HCT116 (cell line): ENCODE results near the gene MS4A4E. TPM values are rescaled to one million over a fixed set of nuclear protein-coding genes. Genes with fewer than 3 reads are reported as not detected.

Source experiments
- ATAC-seq: fragments of 200-7000 bp; cut with Tn5 transposase; 2 replicates; pipeline ENCODE4 v1.9.1; 2020; ENCODE audit warnings: mild to moderate bottlenecking, moderate library complexity
- BruUV-seq: library from RNA; stranded (reverse); fragments of 400-500 nt; replicated peaks from 2 replicates; lab custom pipeline; 2021; lab: Mats Ljungman, UMichigan
- CTCF ChIA-PET: fragments of 300-600 bp; sonication (Branson Sonifier 250); formaldehyde crosslinking; loops from one replicate; lab custom pipeline; 2021; ENCODE audit warnings: antibody characterized with exemption; lab: Charles Lee
- POLR2A ChIA-PET: fragments of 300-600, 350-600 bp; sonication (Branson Sonifier 250); formaldehyde crosslinking; loops from one replicate; lab custom pipeline; 2021; ENCODE audit warnings: antibody characterized with exemption; lab: Charles Lee
- RAD21 ChIA-PET, 2 experiments: fragments of 300-600 bp; sonication (Branson Sonifier 250); formaldehyde crosslinking; loops; one replicate each; lab custom pipeline; 2023; ENCODE audit warnings: low total read pairs in 2 of 2; ENCODE audit not compliant: uncharacterized antibody in 2 of 2, unreplicated experiment in 2 of 2, low non-redundant PET in 1 of 2; lab: Charles Lee
- DNase-seq: peaks from one replicate; pipeline ENCODE4 v3.0.0-alpha.2; 2010; ENCODE audit warnings: low read depth, low spot score
- H2AFZ ChIP-seq: fragments of 200-600 bp; shearing (Covaris generic), sonication (generic); 2 replicates; pipeline ENCODE4 v1.6.1; 2017; ENCODE audit warnings: low read depth, mixed run types, mixed read lengths, antibody characterized with exemption, low read length; ENCODE audit not compliant: poor library complexity, severe bottlenecking
- H3K27ac ChIP-seq: 2 replicates; pipeline ENCODE4 v1.5.1; 2012; ENCODE audit warnings: low read depth, low read length
- H3K27me3 ChIP-seq: fragments of 200-600 bp; sonication (generic); 2 replicates; pipeline ENCODE4 v1.6.1; 2016; ENCODE audit warnings: mixed run types, low read length, mixed read lengths; ENCODE audit not compliant: insufficient read depth
- H3K36me3 ChIP-seq, 2 experiments: fragments of 200-500 bp in 1 of 2; fragments of 200-600 bp in 1 of 2; sonication (Bioruptor generic) in 1 of 2; sonication (generic) in 1 of 2; 2 replicates each; pipeline versions ENCODE4 v1.5.1 to v1.6.1; 2014 to 2016; ENCODE audit warnings: low read length in 2 of 2, inconsistent platforms in 1 of 2, mixed read lengths in 1 of 2, mixed run types in 1 of 2; ENCODE audit not compliant: insufficient read depth in 2 of 2, control insufficient read depth in 1 of 2
- H3K4me1 ChIP-seq, 2 experiments: fragments of 200-600 bp in 1 of 2; sonication (generic) in 1 of 2; 2 replicates each; pipeline versions ENCODE4 v1.5.1 to v1.6.1; 2012 to 2017; ENCODE audit warnings: low read length in 2 of 2, inconsistent platforms in 1 of 2, mild to moderate bottlenecking in 1 of 2, mixed read lengths in 1 of 2, mixed run types in 1 of 2, moderate library complexity in 1 of 2; ENCODE audit not compliant: insufficient read depth in 2 of 2, control insufficient read depth in 1 of 2
- H3K4me2 ChIP-seq: fragments of 200-600 bp; sonication (generic); 2 replicates; pipeline ENCODE4 v1.6.1; 2017; ENCODE audit warnings: mixed run types, low read length, mixed read lengths
- H3K4me3 ChIP-seq, 2 experiments: fragments of 200-600 bp in 1 of 2; sonication (generic) in 1 of 2; replicated peaks in 1 of 2; 2 replicates each; pipeline ENCODE4 v1.5.1; 2011 to 2016; ENCODE audit warnings: low read length in 2 of 2, control low read depth in 1 of 2, low read depth in 1 of 2, mild to moderate bottlenecking in 1 of 2, mixed read lengths in 1 of 2, mixed run types in 1 of 2
- H3K79me2 ChIP-seq: fragments of 200-600 bp; sonication (generic); 2 replicates; pipeline ENCODE4 v1.6.1; 2017; ENCODE audit warnings: mild to moderate bottlenecking, mixed run types, low read length, moderate library complexity, mixed read lengths; ENCODE audit not compliant: insufficient read depth
- H3K9ac ChIP-seq: fragments of 200-600 bp; sonication (generic); 2 replicates; pipeline ENCODE4 v1.6.1; 2016; ENCODE audit warnings: low read length, mixed read lengths
- H3K9me2 ChIP-seq: fragments of 200-600 bp; sonication (generic), shearing (Covaris generic); 2 replicates; pipeline ENCODE4 v1.6.1; 2017; ENCODE audit warnings: mixed run types, mild to moderate bottlenecking, moderate library complexity; ENCODE audit not compliant: insufficient read depth
- H3K9me3 ChIP-seq, 2 experiments: fragments of 200-500 bp in 1 of 2; fragments of 200-600 bp in 1 of 2; sonication (Bioruptor generic) in 1 of 2; sonication (generic) in 1 of 2; 2 replicates each; pipeline ENCODE4 v1.6.1; 2014 to 2017; ENCODE audit warnings: low read length in 2 of 2, mixed read lengths in 2 of 2, inconsistent platforms in 1 of 2, low read depth in 1 of 2, mild to moderate bottlenecking in 1 of 2, mixed run types in 1 of 2, moderate library complexity in 1 of 2; ENCODE audit not compliant: control insufficient read depth in 1 of 2, insufficient read depth in 1 of 2
- H4K20me1 ChIP-seq: fragments of 200-600 bp; sonication (generic), shearing (Covaris generic); 2 replicates; pipeline ENCODE4 v1.6.1; 2017; ENCODE audit warnings: mixed run types, mild to moderate bottlenecking, moderate library complexity; ENCODE audit not compliant: insufficient read depth
- CBX3 ChIP-seq: IDR thresholded peaks from 2 replicates; pipeline ENCODE4 v1.6.1; 2012; ENCODE audit warnings: low read depth
- EGR1 ChIP-seq: IDR thresholded peaks from 2 replicates; pipeline ENCODE4 v1.6.1; 2012; ENCODE audit warnings: low read depth
- EZH2 ChIP-seq: fragments of 200-600 bp; sonication (generic); IDR thresholded peaks from 2 replicates; pipeline ENCODE4 v1.6.1; 2017; ENCODE audit warnings: antibody characterized with exemption, mixed run types
- EZH2phosphoT487 ChIP-seq: fragments of 200-600 bp; IDR thresholded peaks from 2 replicates; pipeline ENCODE4 v1.6.1; 2018; ENCODE audit warnings: antibody characterized with exemption, borderline replicate concordance
- POLR2A ChIP-seq: IDR thresholded peaks from 2 replicates; pipeline ENCODE4 v1.7.0; 2011; ENCODE audit warnings: borderline replicate concordance; ENCODE audit not compliant: insufficient read depth, insufficient read length; ENCODE audit errors: extremely low read depth
- POLR2AphosphoS5 ChIP-seq: IDR thresholded peaks from 2 replicates; pipeline ENCODE4 v1.6.1; 2011; ENCODE audit warnings: mild to moderate bottlenecking, low read depth, low read length, moderate library complexity
- REST ChIP-seq: IDR thresholded peaks from 2 replicates; pipeline ENCODE4 v1.6.1; 2012; ENCODE audit warnings: low read depth
- SIN3A ChIP-seq: IDR thresholded peaks from 2 replicates; pipeline ENCODE4 v1.6.1; 2012; ENCODE audit warnings: low read depth
- SRF ChIP-seq: IDR thresholded peaks from 2 replicates; pipeline ENCODE4 v1.6.1; 2012; ENCODE audit warnings: low read depth
- YY1 ChIP-seq: IDR thresholded peaks from 2 replicates; pipeline ENCODE4 v1.6.1; 2011; ENCODE audit warnings: low read length, low read depth, moderate library complexity, mild to moderate bottlenecking; ENCODE audit not compliant: insufficient replicate concordance; ENCODE audit errors: extremely low read depth
- ZBTB33 ChIP-seq: IDR thresholded peaks from 2 replicates; pipeline ENCODE4 v1.6.1; 2011; ENCODE audit warnings: mild to moderate bottlenecking, low read length, moderate library complexity; ENCODE audit not compliant: insufficient replicate concordance; ENCODE audit errors: extremely low read depth
- ZFX ChIP-seq: fragments of 450-650 bp; IDR thresholded peaks from 2 replicates; pipeline ENCODE4 v1.6.1; 2017
- intact Hi-C: fragments of 100-400 bp; cut with micrococcal nuclease; formaldehyde crosslinking; loops from 2 replicates; pipeline ENCODE4 v1.10.0; 2022
- total RNA-seq: library from RNA; stranded (reverse); gene quantifications from one replicate; pipeline ENCODE4 v1.2.1, GENCODE V29; 2021; ENCODE audit not compliant: unreplicated experiment
- TF ChIP-seq, protein P1 (sequence below): IDR thresholded peaks from 2 replicates; pipeline ENCODE4 v1.6.1; 2012
- TF ChIP-seq, protein P2 (sequence below), 3 experiments: fragments of 200-600 bp in 1 of 3; sonication (generic) in 1 of 3; IDR thresholded peaks in 2 of 3; conservative IDR thresholded peaks in 1 of 3; 2 replicates each; pipeline ENCODE4 v1.5.1; 2012 to 2017; ENCODE audit warnings: low read depth in 2 of 3, low read length in 2 of 3, antibody characterized with exemption in 1 of 3, borderline replicate concordance in 1 of 3, control low read depth in 1 of 3, mild to moderate bottlenecking in 1 of 3, mixed read lengths in 1 of 3, mixed run types in 1 of 3, moderate library complexity in 1 of 3; ENCODE audit not compliant: insufficient read depth in 1 of 3

MS4A4E gene
- total RNA-seq, 1 experiment from 2014 or later = not detected

- no peak overlapping the region for H3K4me2 ChIP-seq
- H2AFZ ChIP-seq = no peak overlapping the region
- TF ChIP-seq REST (no peak), ZBTB33 (no peak), POLR2AphosphoS5 (no peak), EZH2 (no peak), YY1 (no peak), EGR1 (no peak), SIN3A (no peak), CBX3 (no peak), ZFX (no peak), SRF (no peak), POLR2A (no peak), EZH2phosphoT487 (no peak)
- TF ChIP-seq, protein P1, sequence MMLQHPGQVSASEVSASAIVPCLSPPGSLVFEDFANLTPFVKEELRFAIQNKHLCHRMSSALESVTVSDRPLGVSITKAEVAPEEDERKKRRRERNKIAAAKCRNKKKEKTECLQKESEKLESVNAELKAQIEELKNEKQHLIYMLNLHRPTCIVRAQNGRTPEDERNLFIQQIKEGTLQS = no peak
- TF ChIP-seq, protein P2, sequence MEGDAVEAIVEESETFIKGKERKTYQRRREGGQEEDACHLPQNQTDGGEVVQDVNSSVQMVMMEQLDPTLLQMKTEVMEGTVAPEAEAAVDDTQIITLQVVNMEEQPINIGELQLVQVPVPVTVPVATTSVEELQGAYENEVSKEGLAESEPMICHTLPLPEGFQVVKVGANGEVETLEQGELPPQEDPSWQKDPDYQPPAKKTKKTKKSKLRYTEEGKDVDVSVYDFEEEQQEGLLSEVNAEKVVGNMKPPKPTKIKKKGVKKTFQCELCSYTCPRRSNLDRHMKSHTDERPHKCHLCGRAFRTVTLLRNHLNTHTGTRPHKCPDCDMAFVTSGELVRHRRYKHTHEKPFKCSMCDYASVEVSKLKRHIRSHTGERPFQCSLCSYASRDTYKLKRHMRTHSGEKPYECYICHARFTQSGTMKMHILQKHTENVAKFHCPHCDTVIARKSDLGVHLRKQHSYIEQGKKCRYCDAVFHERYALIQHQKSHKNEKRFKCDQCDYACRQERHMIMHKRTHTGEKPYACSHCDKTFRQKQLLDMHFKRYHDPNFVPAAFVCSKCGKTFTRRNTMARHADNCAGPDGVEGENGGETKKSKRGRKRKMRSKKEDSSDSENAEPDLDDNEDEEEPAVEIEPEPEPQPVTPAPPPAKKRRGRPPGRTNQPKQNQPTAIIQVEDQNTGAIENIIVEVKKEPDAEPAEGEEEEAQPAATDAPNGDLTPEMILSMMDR (IDR thresholded peaks at IDR 0.05 in 2 of 3, conservative IDR thresholded peaks at IDR 0.05 in 1 of 3; ENCODE audit: borderline replicate concordance in 1 of 3, insufficient read depth in 1 of 3, low read depth in 2 of 3, low read length in 2 of 3) = no peak
- no peak for ATAC-seq
- ChIA-PET CTCF (no interaction called here), POLR2A (interaction anchor here (0.7 kb wide), 1 partner anchor 419 kb away, joined by 3 read pairs; no protein-coding TSS in a partner anchor), RAD21 (no interaction called here)
- H3K79me2 ChIP-seq = no peaks in the 10 kb centered on the region
- H3K9me3 ChIP-seq = no peaks in the 10 kb centered on the region
- no TSS peak for BruUV-seq
- no peaks in the 10 kb centered on the region for H4K20me1 ChIP-seq
- intact Hi-C loops = no loop called here
- H3K4me1 ChIP-seq = no peaks in the 10 kb centered on the region
- no peaks in the 10 kb centered on the region for H3K9me2 ChIP-seq
- no peak for DNase-seq
- no peak overlapping the region for H3K27ac ChIP-seq
- H3K4me3 ChIP-seq = no peak overlapping the region
- H3K9ac ChIP-seq = no peak overlapping the region
- H3K36me3 ChIP-seq = no peaks in the 10 kb centered on the region
- no peaks in the 10 kb centered on the region for H3K27me3 ChIP-seq
Observed at GRCh38 chr11:60230681-60231080, 12.3 kb downstream of the MS4A4E start.
